Esophagus squamous epithelium (tissue), 4 donors: ENCODE results near the gene TMOD2.
"Not testable (repeated sequence)": the region's sequence is repeated elsewhere in the genome, so short reads cannot be mapped to it uniquely, and the experiment has no call there.

Experiments
- POLR2A ChIP-seq, 4 donors: fragments of 450-650 bp; IDR thresholded peaks; one replicate each; pipeline ENCODE4 v1.6.1; 2017; ENCODE audit warnings: antibody characterized with exemption in 4 of 4, mild to moderate bottlenecking in 4 of 4, moderate library complexity in 3 of 4
- TF ChIP-seq, protein P1 (sequence below), 6 experiments: fragments of 450-650 bp in 4 of 6; fragments of 200-600 bp in 2 of 6; sonication (generic) in 2 of 6; IDR thresholded peaks; one replicate each; pipeline ENCODE4 v1.5.1; 2016 to 2019; ENCODE audit warnings: antibody characterized with exemption in 6 of 6, mild to moderate bottlenecking in 4 of 6, moderate library complexity in 4 of 6

DNA sequence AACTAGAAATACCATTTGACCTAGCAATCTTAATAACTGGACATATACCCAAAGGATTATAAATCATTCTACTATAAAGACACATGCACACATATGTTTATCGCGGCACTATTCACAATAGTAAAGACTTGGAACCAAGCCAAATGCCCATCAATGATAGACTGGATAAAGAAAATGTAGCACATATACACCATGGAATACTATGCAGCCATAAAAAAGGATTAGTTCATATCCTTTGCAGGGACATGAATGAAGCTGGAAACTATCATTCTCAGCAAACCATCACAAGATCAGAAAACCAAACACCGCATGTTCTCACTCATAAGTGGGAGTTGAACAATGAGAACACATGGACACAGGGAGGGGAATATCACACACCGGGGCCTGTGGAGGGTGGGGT lies 41.1 kb downstream of the TMOD2 start:
- not testable (repeated sequence) for TF ChIP-seq POLR2A (IDR thresholded peaks at IDR 0.05)
- TF ChIP-seq, protein P1, sequence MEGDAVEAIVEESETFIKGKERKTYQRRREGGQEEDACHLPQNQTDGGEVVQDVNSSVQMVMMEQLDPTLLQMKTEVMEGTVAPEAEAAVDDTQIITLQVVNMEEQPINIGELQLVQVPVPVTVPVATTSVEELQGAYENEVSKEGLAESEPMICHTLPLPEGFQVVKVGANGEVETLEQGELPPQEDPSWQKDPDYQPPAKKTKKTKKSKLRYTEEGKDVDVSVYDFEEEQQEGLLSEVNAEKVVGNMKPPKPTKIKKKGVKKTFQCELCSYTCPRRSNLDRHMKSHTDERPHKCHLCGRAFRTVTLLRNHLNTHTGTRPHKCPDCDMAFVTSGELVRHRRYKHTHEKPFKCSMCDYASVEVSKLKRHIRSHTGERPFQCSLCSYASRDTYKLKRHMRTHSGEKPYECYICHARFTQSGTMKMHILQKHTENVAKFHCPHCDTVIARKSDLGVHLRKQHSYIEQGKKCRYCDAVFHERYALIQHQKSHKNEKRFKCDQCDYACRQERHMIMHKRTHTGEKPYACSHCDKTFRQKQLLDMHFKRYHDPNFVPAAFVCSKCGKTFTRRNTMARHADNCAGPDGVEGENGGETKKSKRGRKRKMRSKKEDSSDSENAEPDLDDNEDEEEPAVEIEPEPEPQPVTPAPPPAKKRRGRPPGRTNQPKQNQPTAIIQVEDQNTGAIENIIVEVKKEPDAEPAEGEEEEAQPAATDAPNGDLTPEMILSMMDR (IDR thresholded peaks at IDR 0.05): not testable (repeated sequence)
